Ammon's horn (tissue), 1 donor: Measurements from ENCODE around the gene STING1.
"Not testable (repeated sequence)": the region's sequence is repeated elsewhere in the genome, so short reads cannot be mapped to it uniquely, and the experiment has no call there.

Source experiments
- DNase-seq: peaks from one replicate; pipeline ENCODE4 v3.0.0-alpha.2; 2016; ENCODE audit warnings: low spot score

Gene STING1

GRCh38 chr5:139482050-139482889 lies at the start of gene STING1:
Gene STING1 (minus strand): TSS chr5:139482758. CDS start chr5:139481704, 1,054 bp downstream.
- DNase-seq: peak; percentile 59

GRCh38 chr5:139531772-139532169 lies 49.2 kb upstream of the STING1 start:
- no peak for DNase-seq

- DNase-seq: not testable (repeated sequence)
Measured at GRCh38 chr5:139530079-139530478, 47.5 kb upstream of the STING1 start.

- DNase-seq: not testable (repeated sequence)
Measured at GRCh38 chr5:139528695-139529094, 46.1 kb upstream of the STING1 start.

- not testable (repeated sequence) for DNase-seq
Measured at GRCh38 chr5:139527896-139528467, 45.4 kb upstream of the STING1 start.

GRCh38 chr5:139527090-139527470 lies 44.5 kb upstream of the STING1 start:
- not testable (repeated sequence) for DNase-seq

- DNase-seq: not testable (repeated sequence)
Measured at GRCh38 chr5:139526309-139527089, 43.9 kb upstream of the STING1 start.

GRCh38 chr5:139525586-139526308 lies 43.2 kb upstream of the STING1 start:
- DNase-seq: not testable (repeated sequence)

GRCh38 chr5:139524940-139525585 lies 42.5 kb upstream of the STING1 start:
- DNase-seq: no peak

- DNase-seq: no peak
Measured at GRCh38 chr5:139524446-139524845, 41.9 kb upstream of the STING1 start.

- DNase-seq: no peak
Measured at GRCh38 chr5:139523635-139524445, 41.3 kb upstream of the STING1 start.

- peak; percentile 88 for DNase-seq
Measured at GRCh38 chr5:139517683-139518564, 35.4 kb upstream of the STING1 start.

- DNase-seq: no peak
Measured at GRCh38 chr5:139514486-139514856, 31.9 kb upstream of the STING1 start.

GRCh38 chr5:139513852-139514485 lies 31.4 kb upstream of the STING1 start:
- no peak for DNase-seq

GRCh38 chr5:139513434-139513833 lies 30.9 kb upstream of the STING1 start:
- peak; percentile 86 for DNase-seq

GRCh38 chr5:139512786-139513390 lies 30.3 kb upstream of the STING1 start:
- DNase-seq: no peak

- DNase-seq: not testable (repeated sequence)
Measured at GRCh38 chr5:139504722-139505121, 22.2 kb upstream of the STING1 start.

GRCh38 chr5:139503879-139504278 lies 21.3 kb upstream of the STING1 start:
- DNase-seq: not testable (repeated sequence)
